GM21723 (cell line): Measurements from ENCODE around the gene GLOD5.

Experiments used
- ATAC-seq: cut with Tn5 transposase; IDR thresholded peaks from one replicate; pipeline ENCODE4 v1.9.1; 2021; ENCODE audit warnings: mild to moderate bottlenecking, moderate library complexity; ENCODE audit not compliant: unreplicated experiment

The GLOD5 gene

GRCh38 chrX:48753708-48754228, 7.8 kb upstream of the GLOD5 start:
- no peak for ATAC-seq

- ATAC-seq = no peak
Observed at GRCh38 chrX:48754238-48754637, 7.3 kb upstream of the GLOD5 start.

GRCh38 chrX:48769230-48769629, 7.7 kb downstream of the GLOD5 start:
- no peak for ATAC-seq

- no peak for ATAC-seq
Observed at GRCh38 chrX:48770296-48770695, 8.7 kb downstream of the GLOD5 start.

- ATAC-seq = no peak
Observed at GRCh38 chrX:48772602-48773001, 11.1 kb downstream of the GLOD5 start.

GRCh38 chrX:48776818-48777439, 15.4 kb downstream of the GLOD5 start:
- ATAC-seq = no peak

- no peak for ATAC-seq
Observed at GRCh38 chrX:48779399-48779798, 17.9 kb downstream of the GLOD5 start.

GRCh38 chrX:48781705-48782104, 20.2 kb downstream of the GLOD5 start:
- ATAC-seq = no peak

- ATAC-seq = no peak
Observed at GRCh38 chrX:48782216-48782615, 20.7 kb downstream of the GLOD5 start.

GRCh38 chrX:48782795-48783194, 21.2 kb downstream of the GLOD5 start:
- no peak for ATAC-seq

GRCh38 chrX:48784726-48785125, 23.2 kb downstream of the GLOD5 start:
- ATAC-seq = no peak

GRCh38 chrX:48785186-48785539, 23.6 kb downstream of the GLOD5 start:
- ATAC-seq = no peak

GRCh38 chrX:48785540-48786214, 24.1 kb downstream of the GLOD5 start:
- ATAC-seq = no peak

GRCh38 chrX:48786341-48786800, 24.8 kb downstream of the GLOD5 start, which contains the start of gene GATA1:
TSS of gene GATA1 (plus strand) at chrX:48786590. CDS start at chrX:48791110, 4,520 bp downstream.
- no peak for ATAC-seq

GRCh38 chrX:48786825-48787504, 25.4 kb downstream of the GLOD5 start:
- ATAC-seq = no peak

GRCh38 chrX:48787505-48788443, 26.2 kb downstream of the GLOD5 start:
- ATAC-seq = no peak

- ATAC-seq = no peak
Observed at GRCh38 chrX:48789366-48790220, 28.0 kb downstream of the GLOD5 start.

GRCh38 chrX:48790477-48790876, 28.9 kb downstream of the GLOD5 start:
- ATAC-seq = no peak

GRCh38 chrX:48791063-48791820, 29.7 kb downstream of the GLOD5 start:
- ATAC-seq = no peak
